Parathyroid adenoma (tissue), 2 donors: Measurements from ENCODE around the gene ARHGEF10L.
A peak's percentile ranks its signal among the peaks of the same experiment; 100 is the strongest.

ENCODE experiments used
- H2AFZ ChIP-seq: fragments of 300-600 bp; sonication (generic); one replicate; pipeline ENCODE4 v1.7.0; 2017; ENCODE audit warnings: antibody characterized with exemption, mild to moderate bottlenecking
- H3K27ac ChIP-seq: fragments of 300-600 bp; sonication (generic); one replicate; pipeline ENCODE4 v1.7.0; 2017
- H3K27me3 ChIP-seq: fragments of 300-600 bp; sonication (generic); one replicate; pipeline ENCODE4 v1.7.0; 2017; ENCODE audit warnings: low read length; ENCODE audit not compliant: control insufficient read depth, insufficient read depth
- H3K36me3 ChIP-seq: fragments of 300-600 bp; sonication (generic); one replicate; pipeline ENCODE4 v1.7.0; 2017; ENCODE audit warnings: low read length; ENCODE audit not compliant: control insufficient read depth, insufficient read depth
- H3K4me1 ChIP-seq: fragments of 300-600 bp; sonication (generic); one replicate; pipeline ENCODE4 v1.7.0; 2017; ENCODE audit warnings: control low read depth
- H3K4me2 ChIP-seq: fragments of 300-600 bp; sonication (generic); one replicate; pipeline ENCODE4 v1.7.0; 2017; ENCODE audit warnings: low read length
- H3K4me3 ChIP-seq: fragments of 300-600 bp; sonication (generic); one replicate; pipeline ENCODE4 v1.7.0; 2017; ENCODE audit warnings: low read depth, low read length
- H3K79me2 ChIP-seq: fragments of 300-600 bp; sonication (generic); one replicate; pipeline ENCODE4 v1.7.0; 2017; ENCODE audit warnings: control low read depth
- H3K9ac ChIP-seq: fragments of 300-600 bp; sonication (generic); one replicate; pipeline ENCODE4 v1.7.0; 2017; ENCODE audit warnings: mild to moderate bottlenecking
- H3K9me3 ChIP-seq: fragments of 300-600 bp; sonication (generic); one replicate; pipeline ENCODE4 v1.7.0; 2017; ENCODE audit warnings: low read length; ENCODE audit not compliant: control insufficient read depth
- CTCF ChIP-seq: fragments of 300-600 bp; sonication (generic); IDR thresholded peaks from one replicate; pipeline ENCODE4 v1.7.0; 2017; ENCODE audit warnings: antibody characterized with exemption, mild to moderate bottlenecking
- donor health status: primary hyperparathyroidism.

The ARHGEF10L gene

DNA sequence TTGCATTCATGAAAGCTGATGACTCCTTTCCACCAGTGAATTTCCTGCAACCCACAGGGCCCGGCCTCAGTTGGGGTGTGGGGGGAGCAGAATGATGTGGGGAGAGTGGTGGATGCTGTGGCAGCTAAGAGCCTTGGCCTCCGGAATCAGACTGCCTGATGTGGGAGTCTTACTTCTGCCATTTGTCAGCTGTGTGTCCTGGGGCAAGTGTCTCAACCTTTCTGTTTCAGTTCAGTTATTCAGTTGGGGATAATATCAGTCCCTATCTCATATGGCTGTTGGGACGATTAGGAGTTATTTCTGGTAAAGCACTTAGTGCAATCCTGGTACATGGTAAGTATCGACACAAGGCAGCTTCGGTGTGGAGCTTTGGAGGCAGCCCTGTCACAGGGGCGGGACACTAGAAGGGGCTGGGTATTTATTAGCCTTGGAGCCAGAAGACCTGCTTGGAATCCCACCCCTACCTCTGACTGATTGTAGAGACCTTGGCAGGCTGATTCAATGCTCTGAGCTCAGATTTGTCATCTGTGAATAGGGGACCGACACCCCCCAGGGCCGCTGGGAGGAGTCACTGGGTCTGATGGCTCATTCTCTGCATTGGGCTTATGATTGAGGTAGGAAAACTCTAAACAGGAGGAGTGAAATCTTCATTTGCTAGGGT is 19.6 kb downstream of the ARHGEF10L start:
- Histone ChIP-seq H2AFZ (no peak overlapping the region), H3K4me1 (peaks cover 10% of the 10 kb centered on the region), H3K4me2 (peak overlapping the region; percentile 28), H3K27ac (peak overlapping the region; percentile 69), H3K4me3 (no peak overlapping the region), H3K9ac (no peak overlapping the region), H3K9me3 (no peaks in the 10 kb centered on the region), H3K79me2 (peaks cover 8% of the 10 kb centered on the region), H3K36me3 (no peaks in the 10 kb centered on the region), H3K27me3 (no peaks in the 10 kb centered on the region)
- TF ChIP-seq CTCF: no peak

- Histone ChIP-seq H3K4me2 (peak overlapping the region; percentile 28), H3K27ac (peak overlapping the region; percentile 69), H3K9me3 (no peaks in the 10 kb centered on the region), H3K27me3 (no peaks in the 10 kb centered on the region), H3K9ac (no peak overlapping the region), H3K36me3 (no peaks in the 10 kb centered on the region), H3K4me3 (no peak overlapping the region), H3K4me1 (peaks cover 10% of the 10 kb centered on the region), H3K79me2 (peaks cover 10% of the 10 kb centered on the region), H2AFZ (no peak overlapping the region)
- no peak for TF ChIP-seq CTCF
These were observed 20.3 kb downstream of the ARHGEF10L start for GRCh38 chr1:17559615-17560419.

DNA sequence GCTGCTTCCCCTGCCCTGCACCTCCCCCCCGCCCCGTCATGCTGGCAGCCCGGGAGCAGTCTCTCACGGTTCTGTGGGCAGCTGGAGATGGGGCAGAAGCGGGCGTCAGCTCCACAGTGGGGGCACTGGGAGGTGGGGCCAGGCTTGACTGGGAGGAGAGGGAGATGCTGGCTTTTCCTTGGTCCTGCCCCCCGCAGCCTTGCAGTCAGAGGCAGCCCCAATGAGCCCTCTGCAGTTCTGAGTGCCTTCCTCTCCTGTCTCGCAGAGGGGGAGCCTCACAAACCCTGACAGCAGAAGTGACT is 21.7 kb downstream of the ARHGEF10L start:
- H3K36me3 ChIP-seq: no peaks in the 10 kb centered on the region
- no peak overlapping the region for H3K4me3 ChIP-seq
- TF ChIP-seq CTCF: no peak
- H3K27ac ChIP-seq: peak overlapping the region; percentile 69
- H2AFZ ChIP-seq: no peak overlapping the region
- H3K27me3 ChIP-seq: no peaks in the 10 kb centered on the region
- H3K79me2 ChIP-seq: peaks cover 19% of the 10 kb centered on the region
- H3K9ac ChIP-seq: no peak overlapping the region
- no peaks in the 10 kb centered on the region for H3K9me3 ChIP-seq
- peaks cover 10% of the 10 kb centered on the region for H3K4me1 ChIP-seq
- H3K4me2 ChIP-seq: peak overlapping the region; percentile 37

- Histone ChIP-seq H3K4me3 (no peak overlapping the region), H2AFZ (no peak overlapping the region), H3K27me3 (no peaks in the 10 kb centered on the region), H3K36me3 (no peaks in the 10 kb centered on the region), H3K4me2 (peak overlapping the region; percentile 37), H3K27ac (peak overlapping the region; percentile 69), H3K79me2 (peaks cover 23% of the 10 kb centered on the region), H3K9me3 (no peaks in the 10 kb centered on the region), H3K9ac (no peak overlapping the region), H3K4me1 (peaks cover 13% of the 10 kb centered on the region)
- no peak for TF ChIP-seq CTCF
These were observed 22.1 kb downstream of the ARHGEF10L start for GRCh38 chr1:17561561-17561985.
